Panc1 (cell line): ENCODE data around the gene CNGB1. TPM values are rescaled to one million over a fixed set of nuclear protein-coding genes. Genes with fewer than 3 reads are reported as not detected.

Source experiments
- ATAC-seq: fragments of 200-7000 bp; cut with Tn5 transposase; 2 replicates; pipeline ENCODE4 v1.9.1; 2020; ENCODE audit warnings: mild to moderate bottlenecking, moderate library complexity
- BruUV-seq: library from RNA; stranded (reverse); fragments of 400-500 nt; replicated peaks from 2 replicates; lab custom pipeline; 2021; lab: Mats Ljungman, UMichigan
- CTCF ChIA-PET: fragments of 300-600 bp; sonication (Branson Sonifier 250); formaldehyde crosslinking; loops from one replicate; lab custom pipeline; 2022; ENCODE audit warnings: antibody characterized with exemption; lab: Charles Lee
- POLR2A ChIA-PET: fragments of 300-600 bp; sonication (Branson Sonifier 250); formaldehyde crosslinking; loops from one replicate; lab custom pipeline; 2022; ENCODE audit warnings: antibody characterized with exemption; lab: Charles Lee
- DNase-seq: peaks from one replicate; pipeline ENCODE4 v3.0.0-alpha.2; 2010; ENCODE audit warnings: low read depth, low spot score
- H3K27ac ChIP-seq: 2 replicates; pipeline ENCODE4 v1.5.1; 2011; ENCODE audit warnings: mild to moderate bottlenecking, low read length, inconsistent platforms
- H3K27me3 ChIP-seq: fragments of 200-500 bp; sonication (Bioruptor generic); 2 replicates; pipeline ENCODE4 v1.6.0; 2014; ENCODE audit warnings: low read length, inconsistent platforms; ENCODE audit not compliant: control insufficient read depth, insufficient read depth
- H3K36me3 ChIP-seq: fragments of 200-500 bp; sonication (Bioruptor generic); 2 replicates; pipeline ENCODE4 v1.5.1; 2014; ENCODE audit warnings: inconsistent platforms, mild to moderate bottlenecking, low read length, moderate library complexity; ENCODE audit not compliant: control insufficient read depth, insufficient read depth
- H3K4me1 ChIP-seq: 2 replicates; pipeline ENCODE4 v1.5.1; 2011; ENCODE audit warnings: inconsistent platforms, mild to moderate bottlenecking, low read length, moderate library complexity; ENCODE audit not compliant: control insufficient read depth, insufficient read depth
- H3K4me3 ChIP-seq, 2 experiments: 2 replicates each; pipeline ENCODE4 v1.5.1; 2011 to 2012; ENCODE audit warnings: low read depth in 2 of 2, low read length in 2 of 2, mild to moderate bottlenecking in 2 of 2, inconsistent platforms in 1 of 2, moderate library complexity in 1 of 2
- H3K9me3 ChIP-seq: fragments of 200-500 bp; sonication (Bioruptor generic); 2 replicates; pipeline ENCODE4 v1.5.1; 2014; ENCODE audit warnings: low read depth, mild to moderate bottlenecking, inconsistent platforms, low read length, moderate library complexity; ENCODE audit not compliant: control insufficient read depth, insufficient read depth
- POLR2AphosphoS5 ChIP-seq: IDR thresholded peaks from 2 replicates; pipeline ENCODE4 v1.6.1; 2012; ENCODE audit warnings: mild to moderate bottlenecking, low read depth, low read length, moderate library complexity
- SIN3A ChIP-seq: IDR thresholded peaks from 2 replicates; pipeline ENCODE4 v1.6.1; 2012; ENCODE audit warnings: low read depth, mild to moderate bottlenecking, low read length, moderate library complexity, borderline replicate concordance; ENCODE audit not compliant: insufficient read depth
- TCF7L2 ChIP-seq: IDR thresholded peaks from 2 replicates; pipeline ENCODE4 v1.6.1; 2011; ENCODE audit warnings: mild to moderate bottlenecking, low read depth, low read length, inconsistent platforms
- in situ Hi-C: cut with HindIII; loops from 2 replicates; pipeline ENCODE4 v1.10.0; 2016; ENCODE audit warnings: low sequenced_read_pairs, low pct_unique_long_range_greater_than_20kb
- intact Hi-C: fragments of 100-400 bp; cut with micrococcal nuclease; formaldehyde crosslinking; loops from one replicate; pipeline ENCODE4 v1.10.0; 2022; ENCODE audit not compliant: unreplicated experiment
- total RNA-seq: library from RNA; stranded (reverse); gene quantifications from one replicate; pipeline ENCODE4 v1.2.1, GENCODE V29; 2021; ENCODE audit not compliant: unreplicated experiment
- TF ChIP-seq, protein P1 (sequence below), 2 experiments: IDR thresholded peaks; 2 replicates each; pipeline ENCODE4 v1.6.1; 2011 to 2012; ENCODE audit warnings: low read depth in 2 of 2, control low read depth in 1 of 2, low read length in 1 of 2, mild to moderate bottlenecking in 1 of 2, moderate library complexity in 1 of 2; ENCODE audit not compliant: insufficient read depth in 1 of 2
- TF ChIP-seq, protein P2 (sequence below): fragments of 450-650 bp; IDR thresholded peaks from 2 replicates; pipeline ENCODE4 v1.5.1; 2017; ENCODE audit warnings: mild to moderate bottlenecking

Gene CNGB1
- total RNA-seq, 1 experiment from 2014 or later, result not detected

DNA sequence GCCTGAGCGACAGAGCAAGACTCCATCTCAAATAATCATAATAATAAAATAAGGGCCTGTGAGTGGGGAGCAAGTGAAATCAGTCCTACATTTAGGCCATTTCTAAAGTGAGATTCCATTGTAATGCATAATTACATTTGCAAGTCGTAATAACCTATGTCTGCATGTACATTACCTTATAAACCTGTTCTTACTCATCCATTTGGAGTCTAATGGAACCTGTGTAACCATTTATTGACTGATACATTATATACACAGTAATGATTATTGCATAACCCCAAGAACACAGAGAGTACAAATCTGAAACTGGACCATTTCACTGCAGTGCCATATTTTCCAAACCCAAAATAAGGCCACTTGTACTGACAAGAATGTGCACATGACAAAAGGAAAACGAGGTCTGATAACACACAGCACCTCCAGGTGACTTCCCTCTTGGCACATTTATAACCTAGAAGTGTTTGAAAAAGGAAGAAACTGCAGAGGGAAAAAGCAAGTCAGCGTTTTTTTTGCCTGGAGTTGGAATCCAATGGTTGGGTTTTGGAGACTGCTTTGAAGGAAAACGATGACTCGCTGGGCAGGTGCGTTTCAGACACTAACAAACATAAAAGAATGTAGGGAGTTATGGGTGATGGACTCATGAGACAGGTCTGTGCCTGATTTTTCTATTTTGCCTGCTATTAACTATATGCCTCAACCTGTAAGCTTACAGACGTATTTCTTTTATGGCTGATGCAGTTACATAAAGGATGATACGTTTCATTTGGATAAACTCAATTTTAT lies 105.0 kb downstream of the CNGB1 start:
- Histone ChIP-seq H3K36me3 (no peaks in the 10 kb centered on the region), H3K4me3 (no peak overlapping the region), H3K9me3 (no peaks in the 10 kb centered on the region), H3K27me3 (no peaks in the 10 kb centered on the region), H3K4me1 (peaks cover 10% of the 10 kb centered on the region), H3K27ac (no peak overlapping the region)
- TF ChIP-seq, protein P1, sequence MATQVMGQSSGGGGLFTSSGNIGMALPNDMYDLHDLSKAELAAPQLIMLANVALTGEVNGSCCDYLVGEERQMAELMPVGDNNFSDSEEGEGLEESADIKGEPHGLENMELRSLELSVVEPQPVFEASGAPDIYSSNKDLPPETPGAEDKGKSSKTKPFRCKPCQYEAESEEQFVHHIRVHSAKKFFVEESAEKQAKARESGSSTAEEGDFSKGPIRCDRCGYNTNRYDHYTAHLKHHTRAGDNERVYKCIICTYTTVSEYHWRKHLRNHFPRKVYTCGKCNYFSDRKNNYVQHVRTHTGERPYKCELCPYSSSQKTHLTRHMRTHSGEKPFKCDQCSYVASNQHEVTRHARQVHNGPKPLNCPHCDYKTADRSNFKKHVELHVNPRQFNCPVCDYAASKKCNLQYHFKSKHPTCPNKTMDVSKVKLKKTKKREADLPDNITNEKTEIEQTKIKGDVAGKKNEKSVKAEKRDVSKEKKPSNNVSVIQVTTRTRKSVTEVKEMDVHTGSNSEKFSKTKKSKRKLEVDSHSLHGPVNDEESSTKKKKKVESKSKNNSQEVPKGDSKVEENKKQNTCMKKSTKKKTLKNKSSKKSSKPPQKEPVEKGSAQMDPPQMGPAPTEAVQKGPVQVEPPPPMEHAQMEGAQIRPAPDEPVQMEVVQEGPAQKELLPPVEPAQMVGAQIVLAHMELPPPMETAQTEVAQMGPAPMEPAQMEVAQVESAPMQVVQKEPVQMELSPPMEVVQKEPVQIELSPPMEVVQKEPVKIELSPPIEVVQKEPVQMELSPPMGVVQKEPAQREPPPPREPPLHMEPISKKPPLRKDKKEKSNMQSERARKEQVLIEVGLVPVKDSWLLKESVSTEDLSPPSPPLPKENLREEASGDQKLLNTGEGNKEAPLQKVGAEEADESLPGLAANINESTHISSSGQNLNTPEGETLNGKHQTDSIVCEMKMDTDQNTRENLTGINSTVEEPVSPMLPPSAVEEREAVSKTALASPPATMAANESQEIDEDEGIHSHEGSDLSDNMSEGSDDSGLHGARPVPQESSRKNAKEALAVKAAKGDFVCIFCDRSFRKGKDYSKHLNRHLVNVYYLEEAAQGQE (IDR thresholded peaks at IDR 0.05; ENCODE audit: insufficient read depth in 1 of 2, low read depth in 2 of 2, low read length in 1 of 2), result no peak
- no peak for TF ChIP-seq TCF7L2
- TF ChIP-seq, protein P2, sequence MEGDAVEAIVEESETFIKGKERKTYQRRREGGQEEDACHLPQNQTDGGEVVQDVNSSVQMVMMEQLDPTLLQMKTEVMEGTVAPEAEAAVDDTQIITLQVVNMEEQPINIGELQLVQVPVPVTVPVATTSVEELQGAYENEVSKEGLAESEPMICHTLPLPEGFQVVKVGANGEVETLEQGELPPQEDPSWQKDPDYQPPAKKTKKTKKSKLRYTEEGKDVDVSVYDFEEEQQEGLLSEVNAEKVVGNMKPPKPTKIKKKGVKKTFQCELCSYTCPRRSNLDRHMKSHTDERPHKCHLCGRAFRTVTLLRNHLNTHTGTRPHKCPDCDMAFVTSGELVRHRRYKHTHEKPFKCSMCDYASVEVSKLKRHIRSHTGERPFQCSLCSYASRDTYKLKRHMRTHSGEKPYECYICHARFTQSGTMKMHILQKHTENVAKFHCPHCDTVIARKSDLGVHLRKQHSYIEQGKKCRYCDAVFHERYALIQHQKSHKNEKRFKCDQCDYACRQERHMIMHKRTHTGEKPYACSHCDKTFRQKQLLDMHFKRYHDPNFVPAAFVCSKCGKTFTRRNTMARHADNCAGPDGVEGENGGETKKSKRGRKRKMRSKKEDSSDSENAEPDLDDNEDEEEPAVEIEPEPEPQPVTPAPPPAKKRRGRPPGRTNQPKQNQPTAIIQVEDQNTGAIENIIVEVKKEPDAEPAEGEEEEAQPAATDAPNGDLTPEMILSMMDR, result no peak
- TF ChIP-seq POLR2AphosphoS5, result no peak
- no peak for TF ChIP-seq SIN3A
- ATAC-seq (no peak), DNase-seq (no peak)
- intact Hi-C loops, result no loop called here
- BruUV-seq, result no TSS peak
- POLR2A ChIA-PET, result no interaction called here
- CTCF ChIA-PET, result no interaction called here
- in situ Hi-C loops, result no loop called here

DNA sequence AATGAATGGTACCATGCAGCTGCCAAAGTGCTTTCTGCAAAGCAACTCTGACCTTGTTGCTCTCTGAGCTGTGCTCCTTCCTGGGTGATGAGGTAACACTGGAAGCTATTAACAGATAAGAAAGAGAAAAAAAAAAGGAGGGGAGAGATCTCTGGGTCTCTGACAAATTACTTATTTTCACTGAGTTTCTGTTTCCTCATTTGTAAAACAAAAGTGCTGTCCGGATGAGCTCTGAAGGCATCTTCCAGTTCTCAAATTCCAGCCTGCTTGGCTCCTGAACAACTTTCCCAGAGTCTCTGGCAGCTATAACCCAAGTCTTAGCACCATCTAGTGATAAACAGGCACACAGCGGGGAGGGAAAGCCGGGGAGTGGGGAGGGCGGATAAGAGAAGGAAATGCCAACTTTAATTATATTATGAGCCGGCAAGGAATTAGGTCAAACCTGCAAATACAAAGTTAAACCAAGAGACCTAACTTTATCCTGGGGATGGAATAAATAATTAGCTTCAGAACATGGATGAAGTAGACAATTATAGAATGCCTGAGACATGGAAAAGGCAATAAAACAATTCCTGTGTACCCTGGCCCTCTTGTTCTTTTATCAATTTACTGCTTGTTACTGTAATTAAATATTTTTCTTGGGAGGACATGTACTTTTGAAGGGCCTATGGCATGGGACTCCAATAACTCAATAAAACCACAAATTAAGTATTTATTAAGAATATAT lies 107.3 kb downstream of the CNGB1 start:
- DNase-seq (peak; percentile 42), ATAC-seq (peak; percentile 92)
- no TSS peak for BruUV-seq
- in situ Hi-C loops (no loop called here), intact Hi-C loops (loop anchor here (2.0 kb wide), 2 partner anchors 69 to 107 kb away; no protein-coding TSS in a partner anchor)
- POLR2A ChIA-PET, result no interaction called here
- no peaks in the 10 kb centered on the region for H3K36me3 ChIP-seq
- no peaks in the 10 kb centered on the region for H3K9me3 ChIP-seq
- TF ChIP-seq SIN3A, result no peak
- no peak for TF ChIP-seq POLR2AphosphoS5
- TF ChIP-seq, protein P2, result peak; percentile 75
- H3K27ac ChIP-seq, result no peak overlapping the region
- H3K4me3 ChIP-seq, result no peak overlapping the region
- CTCF ChIA-PET, result interaction anchor here (0.6 to 1.1 kb wide), 6 partner anchors 63 to 278 kb away, joined by 3 to 6 read pairs (median 4); no protein-coding TSS in a partner anchor
- peaks cover 10% of the 10 kb centered on the region for H3K4me1 ChIP-seq
- no peaks in the 10 kb centered on the region for H3K27me3 ChIP-seq
